Measurements from ENCODE around the gene KLF13.
"Not testable (repeated sequence)": the region's sequence is repeated elsewhere in the genome, so short reads cannot be mapped to it uniquely, and the experiment has no call there.

The KLF13 gene

GRCh38 chr15:31347067-31347975 is 20.7 kb downstream of the KLF13 start:
- no peak for DNase-seq

GRCh38 chr15:31347981-31348803 is 21.6 kb downstream of the KLF13 start:
- DNase-seq, result no peak

DNA sequence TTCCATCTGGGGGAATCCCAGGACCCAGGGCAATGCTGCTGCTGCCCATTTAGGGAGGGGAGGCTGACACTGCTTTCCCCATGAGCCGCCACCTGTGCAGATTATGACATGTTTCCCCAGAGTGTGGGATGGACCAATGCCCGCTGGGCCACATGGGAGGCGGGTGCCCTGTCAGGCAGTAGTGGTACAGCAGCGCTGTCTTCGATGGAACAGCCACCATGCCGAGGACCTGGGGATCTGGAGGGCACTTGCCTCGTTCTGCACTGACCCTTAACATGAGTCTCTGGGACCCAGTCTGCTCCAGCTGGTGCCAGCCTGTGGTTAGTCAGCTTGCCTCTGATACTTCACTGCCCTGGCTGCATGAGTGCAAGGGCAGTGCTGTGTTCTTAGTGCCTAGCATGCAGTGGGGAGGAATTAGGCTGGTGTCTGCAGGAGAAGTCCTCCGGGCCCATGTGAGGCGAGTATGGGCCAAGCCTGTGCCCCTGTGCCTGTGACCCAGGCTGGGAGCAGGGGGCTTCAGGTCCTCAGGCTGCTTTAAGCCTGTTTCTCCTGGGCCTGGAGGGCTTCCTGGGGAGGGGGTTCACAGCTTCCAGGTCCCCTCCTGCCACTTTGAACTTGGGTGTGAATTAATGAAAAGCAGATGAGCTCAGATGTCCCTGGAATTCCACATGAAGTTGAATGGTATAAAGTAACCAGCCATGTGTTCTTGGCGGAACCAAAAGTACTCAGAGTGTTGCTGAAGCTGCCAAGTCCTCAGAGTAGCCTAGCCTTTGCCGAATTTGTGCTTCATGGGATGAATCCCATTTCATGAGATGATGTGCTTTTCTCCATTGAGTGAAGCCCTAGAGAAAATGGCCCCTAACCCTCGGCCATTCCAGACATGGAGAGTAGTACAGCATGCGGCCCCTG is 22.9 kb downstream of the KLF13 start:
- no peak for DNase-seq

DNA sequence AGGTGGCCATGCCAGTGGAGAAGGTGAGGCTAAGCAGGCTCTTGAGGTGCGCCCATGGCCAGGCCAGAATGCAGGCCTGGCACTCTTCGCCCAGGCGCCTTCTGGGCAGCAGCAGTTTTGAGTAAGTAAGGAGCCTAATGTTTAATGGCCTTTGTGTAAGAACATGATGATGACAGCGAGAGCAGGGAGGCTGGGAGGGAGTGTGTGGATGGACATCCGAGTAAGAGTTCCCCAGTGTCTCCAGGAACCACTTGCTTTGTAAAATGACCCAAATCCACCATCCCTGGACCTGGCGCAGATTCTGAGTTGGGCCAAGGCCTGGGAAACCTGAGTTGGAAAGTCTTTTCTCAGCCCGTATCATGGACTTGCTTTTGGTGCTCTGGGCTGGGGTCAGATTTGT is 24.1 kb downstream of the KLF13 start:
- no peak for DNase-seq

DNA sequence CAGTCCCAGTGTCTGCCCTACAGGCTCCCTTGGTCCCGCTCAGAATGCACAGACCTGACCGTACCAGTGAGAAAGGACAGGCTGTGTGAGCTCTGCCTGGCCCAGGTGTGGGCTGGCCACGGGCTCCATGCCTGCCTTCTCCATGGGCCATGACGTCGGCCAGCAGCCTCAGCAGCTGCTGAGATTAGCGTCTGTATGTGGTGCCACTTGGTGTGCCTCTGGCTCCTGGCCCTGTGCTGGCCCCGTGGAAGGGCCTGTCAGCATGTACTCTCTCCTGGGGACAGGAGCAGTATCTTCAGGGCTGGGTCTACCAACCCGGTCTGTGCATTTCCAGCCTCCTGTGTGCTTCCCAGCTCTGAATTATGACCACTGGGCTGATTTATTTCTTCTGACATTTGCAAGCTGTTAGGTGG is 25.7 kb downstream of the KLF13 start:
- no peak for DNase-seq

DNA sequence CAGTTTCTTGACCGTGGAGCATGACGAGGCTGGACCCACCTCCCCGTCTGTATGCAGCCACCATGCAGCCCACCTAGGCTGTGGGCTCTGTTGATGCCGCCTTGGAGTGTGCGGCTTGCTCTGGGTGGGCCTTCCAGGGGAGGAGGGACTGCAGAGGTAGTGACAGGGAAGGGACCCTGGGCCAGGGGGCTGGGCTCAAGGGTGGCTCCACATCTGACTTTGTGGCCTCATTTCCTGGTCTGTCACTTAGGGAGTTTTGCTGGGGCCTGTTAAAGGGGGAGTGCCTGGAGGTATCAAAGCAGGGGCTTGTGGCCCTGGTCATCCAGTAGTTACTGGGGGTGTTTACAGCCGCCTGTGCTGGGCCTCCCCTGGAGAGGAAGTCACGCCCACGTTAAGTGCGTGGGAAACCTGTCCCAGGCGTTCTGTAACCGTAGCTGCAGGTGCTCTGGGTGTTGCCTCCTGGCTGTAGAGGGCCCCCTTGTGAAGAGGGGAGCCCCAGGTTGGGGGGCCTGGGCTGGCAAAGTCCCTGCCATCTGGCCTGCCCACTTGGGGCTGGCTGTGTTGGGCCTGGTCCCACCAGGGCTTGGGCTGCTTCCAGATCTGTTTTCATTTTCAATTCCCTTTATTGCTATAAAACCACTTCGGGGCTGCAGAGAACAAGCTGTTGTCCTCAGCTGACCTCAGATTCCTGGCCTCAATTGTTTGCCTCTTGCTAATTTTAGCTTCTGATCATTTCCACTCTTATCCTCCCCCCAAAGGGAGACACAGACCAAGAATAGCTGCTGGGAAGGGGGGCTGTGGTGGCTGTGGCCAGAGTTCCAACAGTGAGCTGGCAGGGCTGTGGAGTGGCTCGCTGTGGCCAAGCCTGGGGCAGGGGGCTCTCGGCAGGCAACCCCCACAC is 26.5 kb downstream of the KLF13 start:
- DNase-seq, result no peak

GRCh38 chr15:31353931-31354330 is 27.3 kb downstream of the KLF13 start:
- DNase-seq, result no peak

GRCh38 chr15:31356097-31356496 is 29.5 kb downstream of the KLF13 start:
- DNase-seq, result not testable (repeated sequence)

DNA sequence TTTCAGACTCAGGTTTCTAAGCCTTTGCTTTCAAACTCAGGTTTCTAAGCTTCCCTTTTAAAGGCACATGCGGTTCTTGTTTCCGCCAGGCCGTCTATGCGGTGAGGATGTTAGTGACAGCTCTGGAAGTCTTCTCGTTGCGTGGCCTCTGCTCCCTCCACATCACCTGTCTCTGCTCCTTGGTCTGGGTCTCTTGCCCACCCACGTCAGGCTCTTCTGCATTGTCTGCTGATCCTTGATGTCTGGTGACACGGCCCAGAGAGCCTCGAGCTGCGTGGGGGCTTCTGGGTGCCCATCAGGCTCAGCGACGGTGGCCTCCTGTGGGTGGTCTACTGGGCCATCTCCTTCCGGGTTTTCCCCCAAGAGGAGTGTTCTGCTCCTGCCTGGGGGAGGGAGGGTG is 30.5 kb downstream of the KLF13 start:
- DNase-seq, result no peak

DNA sequence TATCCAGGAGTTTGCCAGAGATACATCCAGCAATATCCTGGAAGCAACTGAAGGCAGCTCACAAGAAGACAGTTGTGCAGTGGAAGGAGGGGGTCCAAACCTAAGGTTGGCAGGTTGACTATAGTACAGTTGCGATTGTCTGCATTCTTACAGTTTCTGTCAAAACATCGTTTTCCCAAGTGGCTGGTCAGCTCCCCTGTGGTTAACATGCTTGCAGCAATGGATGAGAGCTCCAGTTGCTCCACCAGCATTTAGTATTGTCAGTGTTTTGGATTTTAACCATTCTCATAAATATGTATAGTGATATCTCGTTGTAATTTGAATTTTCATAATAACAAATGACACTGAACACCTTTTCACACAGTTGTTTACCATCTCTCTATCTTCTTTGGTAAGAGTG is 31.5 kb downstream of the KLF13 start:
- DNase-seq, result no peak

DNA sequence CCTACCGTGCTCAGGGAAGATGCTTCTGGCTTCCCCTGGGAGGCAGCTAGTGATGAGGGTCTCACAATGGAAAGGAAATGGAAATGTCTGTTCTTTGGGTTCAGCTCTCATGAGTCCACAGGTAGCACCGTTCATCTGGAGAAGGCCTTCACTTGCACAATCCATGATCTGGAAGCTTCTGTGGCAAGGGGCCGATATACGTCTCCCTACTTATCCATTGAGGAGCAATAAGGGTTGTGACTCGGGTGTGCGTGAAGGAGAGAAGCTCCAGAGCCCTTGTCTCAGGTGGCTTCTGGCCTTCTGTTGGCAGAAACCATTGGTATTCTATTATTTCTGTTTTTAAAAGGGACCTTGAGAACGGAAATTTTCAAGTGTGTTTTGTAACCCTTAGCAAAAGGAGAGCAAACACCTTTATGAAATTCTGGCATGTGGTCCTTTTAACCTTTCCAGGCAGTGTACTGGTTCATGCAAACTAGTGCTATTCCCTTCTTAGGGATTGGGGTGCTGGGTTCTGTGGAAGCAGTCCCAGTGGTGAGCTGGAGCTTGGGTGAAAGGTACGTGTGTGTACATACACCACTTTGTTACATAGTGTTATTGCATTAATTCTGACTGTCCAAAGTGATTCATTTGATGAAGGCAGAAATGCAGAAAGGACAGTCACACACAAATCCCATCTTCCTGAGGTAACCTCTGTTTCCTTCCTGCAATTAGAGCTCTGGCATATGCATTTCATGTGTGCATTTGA is 32.5 kb downstream of the KLF13 start:
- no peak for DNase-seq

DNA sequence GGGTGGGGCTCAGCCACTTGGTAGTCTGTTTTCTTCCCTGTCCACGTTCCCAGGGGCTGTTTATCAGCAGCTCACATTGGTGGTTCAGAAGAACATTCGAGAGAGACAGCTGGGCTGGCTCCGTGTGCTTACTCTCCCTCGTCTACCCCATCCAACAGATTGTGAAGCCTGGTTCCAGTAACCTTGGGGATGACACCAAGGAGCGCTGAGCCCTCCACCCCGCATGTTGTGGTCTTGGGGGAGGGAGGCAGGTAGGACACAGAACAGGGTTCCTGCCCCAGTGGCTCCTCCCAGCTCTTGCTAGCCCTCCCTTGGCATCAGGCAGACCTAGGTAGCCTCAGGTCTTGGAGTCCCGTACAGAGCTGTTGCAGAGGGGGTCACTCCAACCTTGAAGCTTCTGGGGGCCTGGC is 33.1 kb downstream of the KLF13 start:
- DNase-seq, result no peak

DNA sequence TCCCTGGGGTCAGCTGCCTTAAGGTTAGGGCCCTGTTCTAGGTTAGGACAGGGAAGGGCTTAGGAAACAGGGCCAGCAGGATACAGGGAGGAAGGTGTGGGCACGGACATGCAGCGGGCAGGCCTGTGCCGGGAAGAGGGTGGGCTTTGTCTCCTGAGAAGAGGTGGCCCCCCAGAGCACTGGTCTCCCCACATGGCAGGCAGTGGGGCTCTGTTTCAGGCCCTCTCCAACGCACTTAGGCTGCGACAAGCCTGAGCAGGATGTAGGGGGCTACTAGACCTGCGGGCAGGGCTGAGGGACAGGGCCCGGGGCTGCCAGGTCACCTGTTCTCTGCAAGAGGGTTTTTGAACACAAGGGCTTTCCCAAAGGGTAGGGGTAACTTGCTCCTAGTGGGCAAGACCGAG is 33.5 kb downstream of the KLF13 start:
- no peak for DNase-seq

DNA sequence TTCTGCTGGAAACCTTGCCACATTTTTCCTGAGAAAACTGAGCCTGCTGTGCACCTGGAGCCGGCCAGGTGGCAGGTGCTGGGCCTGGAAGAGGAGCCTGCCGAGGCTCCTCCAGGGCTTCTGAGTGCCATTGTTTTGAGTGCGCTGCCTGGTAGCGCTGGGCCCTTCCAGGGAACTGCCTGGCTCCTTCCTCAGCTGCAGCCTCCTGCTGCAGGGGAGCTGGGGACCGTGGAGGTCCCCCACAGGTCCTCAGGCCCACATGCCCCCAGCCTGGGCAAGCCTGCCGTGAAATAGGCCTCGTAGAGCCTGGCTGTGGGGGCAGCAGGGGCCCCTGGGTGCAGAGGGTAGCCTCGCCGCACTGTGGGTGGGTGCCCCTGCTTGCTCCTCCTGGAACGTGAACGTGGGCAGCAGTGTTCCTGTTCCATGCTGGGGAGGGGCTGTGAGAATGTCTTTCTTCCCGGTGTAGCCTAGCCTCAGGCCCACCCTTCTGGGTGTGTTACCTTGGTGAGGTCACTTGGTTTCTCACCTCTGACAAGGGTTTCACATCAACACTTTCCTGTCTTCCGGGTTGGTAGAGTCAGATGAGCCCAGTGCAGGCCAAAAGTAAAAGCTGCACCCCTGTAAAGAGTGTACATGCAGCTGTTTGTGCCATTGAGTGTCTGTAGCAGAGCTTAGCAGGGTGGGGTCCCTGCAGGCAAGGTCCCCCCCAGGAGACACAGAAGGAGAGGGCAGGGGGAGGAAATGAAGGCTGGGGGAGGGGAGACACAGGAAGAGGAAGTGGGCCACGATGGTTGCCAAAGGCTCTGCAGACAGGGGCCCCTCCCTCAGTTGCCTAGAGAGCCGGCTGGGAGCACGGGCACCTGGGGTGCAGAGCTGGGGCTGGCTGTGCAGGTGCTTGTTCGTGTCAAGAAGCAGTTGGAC is 34.5 kb downstream of the KLF13 start:
- no peak for DNase-seq

DNA sequence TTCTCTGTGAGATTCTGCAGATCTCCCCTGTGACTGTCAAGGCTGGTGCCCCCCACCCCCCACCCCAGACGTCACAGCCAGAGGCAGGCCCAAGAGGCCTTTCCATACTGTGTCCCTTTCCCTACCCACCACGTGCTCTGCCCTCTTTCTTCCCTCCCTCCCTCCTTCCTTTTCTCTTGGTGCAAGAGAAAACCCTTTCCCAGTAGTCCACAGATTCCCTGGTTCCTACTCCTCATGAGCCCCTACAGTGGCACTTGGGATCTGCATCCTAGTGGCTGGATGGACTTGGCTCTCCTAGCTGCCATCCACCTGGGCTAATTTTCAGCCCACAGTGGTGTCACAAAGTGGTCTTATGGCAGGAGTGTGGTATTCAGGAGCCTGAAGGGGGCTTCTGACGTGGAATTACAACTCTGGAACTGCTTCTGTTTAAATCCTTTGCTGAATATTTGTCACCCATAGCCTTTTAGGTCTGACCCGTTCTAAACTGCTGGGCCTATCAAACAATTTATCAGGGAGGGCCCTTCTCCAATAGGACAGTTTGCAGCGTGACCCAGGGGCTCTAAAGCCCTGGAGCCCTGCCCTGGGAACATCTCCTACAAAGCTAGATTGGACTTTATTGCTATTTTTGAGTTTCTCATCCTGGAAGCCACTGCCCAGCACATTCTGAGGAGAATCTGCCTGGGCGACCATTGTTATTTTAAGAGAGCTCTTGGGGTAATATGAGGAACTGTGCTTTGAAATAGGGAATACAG is 35.3 kb downstream of the KLF13 start:
- DNase-seq, result no peak

DNA sequence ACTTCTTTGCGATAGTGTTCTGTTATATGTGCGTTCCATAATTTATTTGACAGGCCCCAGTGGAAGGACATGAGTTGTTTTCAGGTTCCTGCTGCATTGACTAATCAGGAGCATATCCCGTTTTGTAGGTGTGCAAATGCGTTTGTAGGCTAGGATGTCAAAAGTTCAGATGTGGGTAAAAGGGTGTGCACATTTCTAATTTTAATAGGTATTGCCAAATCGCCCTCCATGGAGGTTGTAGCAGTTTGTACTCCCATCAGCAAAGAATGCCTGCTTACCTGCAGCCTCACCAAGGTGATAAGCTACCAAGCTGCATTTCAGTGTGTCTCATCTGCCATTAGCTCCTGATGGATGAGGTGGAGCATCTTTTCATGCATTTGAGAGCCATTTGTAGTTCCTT is 36.3 kb downstream of the KLF13 start:
- no peak for DNase-seq

DNA sequence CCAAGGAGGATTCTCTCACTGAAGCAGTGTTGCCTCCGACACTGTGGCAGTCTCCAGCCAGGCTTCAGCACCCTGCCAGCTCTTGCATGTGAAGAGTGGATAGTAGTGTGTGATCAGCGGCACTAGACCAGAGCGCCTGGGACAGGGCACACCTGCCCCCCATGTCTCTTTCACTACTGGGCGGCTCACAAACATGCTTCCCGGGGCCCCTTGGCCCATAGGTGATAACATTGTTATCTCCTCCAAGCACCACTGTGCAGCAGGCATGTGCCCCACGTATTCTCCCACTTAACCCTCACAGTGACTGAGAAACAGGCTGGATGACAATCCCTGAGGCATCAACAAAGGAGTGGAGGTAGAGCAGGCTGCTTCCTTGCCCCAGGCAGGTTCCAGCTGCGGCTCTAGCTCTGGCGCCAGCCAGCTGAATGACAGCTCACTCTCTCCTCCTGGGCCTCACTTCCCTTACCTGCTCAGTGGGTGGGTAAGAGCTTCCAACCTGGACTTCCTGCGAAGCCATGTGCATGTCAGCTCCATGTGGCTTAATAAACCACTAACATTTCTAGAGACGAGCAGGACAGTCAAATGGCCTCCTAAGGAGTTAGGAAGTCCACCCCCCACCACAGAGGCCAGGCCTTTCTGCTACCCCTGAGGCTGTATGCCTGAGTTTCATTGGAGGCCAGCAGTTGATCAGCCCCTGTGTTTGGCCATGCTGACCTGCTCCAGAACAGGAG is 37.8 kb downstream of the KLF13 start:
- DNase-seq, result no peak

DNA sequence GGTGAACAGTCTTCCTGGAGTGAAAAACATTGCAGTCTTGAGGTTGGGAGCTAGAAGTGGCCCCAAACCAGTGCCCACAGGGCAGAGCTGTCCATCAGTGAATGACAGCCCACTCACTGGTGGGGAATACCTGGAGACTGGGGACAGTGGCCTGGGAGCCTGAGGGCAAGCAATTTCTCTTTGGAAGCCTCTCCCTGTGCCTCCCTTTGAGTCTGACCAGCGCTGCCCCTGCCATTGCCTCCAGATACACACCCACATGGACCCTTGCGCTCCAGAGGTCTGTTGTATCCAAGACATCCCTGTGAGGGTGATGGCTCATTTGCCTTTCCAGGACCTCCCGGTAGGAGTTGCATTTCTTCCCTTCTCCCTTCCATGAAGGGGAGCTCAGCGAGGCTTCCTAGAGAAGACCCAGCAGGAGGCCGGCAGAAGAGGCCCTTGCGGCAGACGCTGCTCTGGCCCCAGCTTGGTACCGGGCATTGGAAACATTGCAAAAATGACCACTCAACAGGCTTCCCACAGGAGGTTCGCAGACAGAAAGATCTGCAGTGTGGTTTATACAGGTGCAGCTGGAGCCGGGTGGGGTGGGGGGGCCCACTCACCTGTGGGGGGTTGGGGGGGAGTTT is 38.5 kb downstream of the KLF13 start:
- DNase-seq, result no peak
